Kidney epithelial cell (primary cell): ENCODE results near the gene PLSCR1. TPM values are rescaled to one million over a fixed set of nuclear protein-coding genes. Genes with fewer than 3 reads are reported as not detected.

Source experiments
- DNase-seq: peaks from one replicate; pipeline ENCODE4 v3.0.0-alpha.2; 2010; ENCODE audit warnings: low read depth
- H3K27me3 ChIP-seq: 2 replicates; pipeline ENCODE4 v1.6.0; 2011; ENCODE audit warnings: low read length; ENCODE audit not compliant: control insufficient read depth, insufficient read depth
- H3K36me3 ChIP-seq: 2 replicates; pipeline ENCODE4 v1.5.1; 2011; ENCODE audit warnings: low read length; ENCODE audit not compliant: control insufficient read depth, insufficient read depth
- H3K4me3 ChIP-seq: 2 replicates; pipeline ENCODE4 v1.5.1; 2011; ENCODE audit warnings: low read depth, mild to moderate bottlenecking, control low read depth, low read length
- CTCF ChIP-seq: IDR thresholded peaks from 2 replicates; pipeline ENCODE4 v1.5.1; 2011; ENCODE audit warnings: mild to moderate bottlenecking, moderate library complexity, low read length, control low read depth, inconsistent platforms; ENCODE audit not compliant: insufficient read depth, poor library complexity, severe bottlenecking
- total RNA-seq: library from RNA; depleted of rRNA; stranded (reverse); fragments of >200 nt; gene quantifications from 2 replicates; pipeline ENCODE4 v1.2.3, GENCODE V29; 2015

PLSCR1 gene
- total RNA-seq, 1 donor from 2014 or later, result 235 TPM

- Histone ChIP-seq H3K27me3 (no peaks in the 10 kb centered on the region), H3K36me3 (no peaks in the 10 kb centered on the region), H3K4me3 (no peak overlapping the region)
- no peak for DNase-seq
- TF ChIP-seq CTCF, result no peak
These were observed 21.7 kb upstream of the PLSCR1 start for GRCh38 chr3:146566138-146566537.

- DNase-seq, result no peak
- TF ChIP-seq CTCF, result no peak
- H3K4me3 ChIP-seq, result no peak overlapping the region
- H3K27me3 ChIP-seq, result no peaks in the 10 kb centered on the region
- no peaks in the 10 kb centered on the region for H3K36me3 ChIP-seq
These were observed 17.5 kb upstream of the PLSCR1 start for GRCh38 chr3:146561879-146562278.

- Histone ChIP-seq H3K36me3 (no peaks in the 10 kb centered on the region), H3K4me3 (no peak overlapping the region), H3K27me3 (no peaks in the 10 kb centered on the region)
- no peak for DNase-seq
- no peak for TF ChIP-seq CTCF
These were observed 17.1 kb upstream of the PLSCR1 start for GRCh38 chr3:146561463-146561862.

GRCh38 chr3:146560678-146561077 lies 16.3 kb upstream of the PLSCR1 start:
- no peaks in the 10 kb centered on the region for H3K36me3 ChIP-seq
- no peak overlapping the region for H3K4me3 ChIP-seq
- no peak for TF ChIP-seq CTCF
- no peak for DNase-seq
- no peaks in the 10 kb centered on the region for H3K27me3 ChIP-seq

GRCh38 chr3:146559388-146559787 lies 15.0 kb upstream of the PLSCR1 start:
- Histone ChIP-seq H3K4me3 (no peak overlapping the region), H3K27me3 (no peaks in the 10 kb centered on the region), H3K36me3 (no peaks in the 10 kb centered on the region)
- TF ChIP-seq CTCF, result no peak
- DNase-seq, result no peak

GRCh38 chr3:146558781-146559180 lies 14.4 kb upstream of the PLSCR1 start:
- Histone ChIP-seq H3K36me3 (no peaks in the 10 kb centered on the region), H3K4me3 (no peak overlapping the region), H3K27me3 (no peaks in the 10 kb centered on the region)
- DNase-seq, result no peak
- TF ChIP-seq CTCF, result no peak
